Astrocyte of the hippocampus (primary cell): ENCODE data around the gene RPTOR.

Experiments
- DNase-seq: peaks from one replicate; pipeline ENCODE4 v3.0.0; 2011; ENCODE audit warnings: low read depth, low spot score

Gene RPTOR

DNA sequence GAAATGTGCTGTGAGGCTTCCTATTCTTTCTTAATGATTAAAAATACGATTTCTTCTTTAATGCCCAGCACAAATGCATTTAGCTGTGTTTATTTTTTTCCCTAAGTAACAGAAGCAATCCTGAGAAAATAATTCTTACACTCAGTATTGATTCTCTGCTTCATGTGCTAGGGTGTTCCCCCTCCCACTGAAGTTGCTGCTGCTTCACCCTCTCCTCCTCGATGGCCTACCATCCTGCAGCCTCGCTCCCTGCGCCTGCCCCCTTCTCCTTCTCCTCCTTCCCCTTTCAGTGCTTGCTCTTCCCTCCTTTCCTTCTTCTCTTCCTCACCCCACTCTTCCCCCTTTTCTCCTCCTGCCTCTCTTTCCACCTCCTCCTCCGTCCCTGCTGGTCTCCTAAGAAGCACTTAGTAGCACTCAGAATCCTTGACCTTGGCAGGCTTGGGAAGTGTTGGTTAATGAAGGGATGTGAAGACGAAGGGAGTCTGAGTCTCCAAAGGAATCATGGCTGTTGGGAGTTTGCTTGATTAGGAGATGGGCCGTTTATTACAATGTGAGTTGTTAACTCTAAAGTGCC is 119.7 kb downstream of the RPTOR start:
- DNase-seq: no peak

GRCh38 chr17:80665792-80666191 is 121.2 kb downstream of the RPTOR start:
- DNase-seq: no peak

DNA sequence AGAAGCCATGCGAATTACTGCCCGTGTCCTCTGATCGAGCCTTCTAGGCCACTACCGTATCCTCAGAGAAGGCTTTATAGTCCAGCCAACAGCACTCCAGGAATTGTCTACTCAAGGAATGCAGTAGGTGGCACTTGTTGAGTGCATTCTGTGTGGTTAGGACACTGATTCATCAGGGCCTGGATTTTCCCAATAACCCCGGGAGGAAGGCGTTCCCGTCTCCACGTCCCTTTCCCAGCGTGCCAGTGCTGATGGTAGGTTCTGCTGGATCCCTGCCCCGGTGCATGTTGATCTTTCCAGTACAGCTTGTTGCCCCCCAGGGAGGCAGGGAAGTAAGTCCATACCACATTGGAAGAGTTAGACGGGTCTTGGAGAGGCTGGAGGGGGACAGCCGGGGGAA is 122.2 kb downstream of the RPTOR start:
- DNase-seq: no peak

DNA sequence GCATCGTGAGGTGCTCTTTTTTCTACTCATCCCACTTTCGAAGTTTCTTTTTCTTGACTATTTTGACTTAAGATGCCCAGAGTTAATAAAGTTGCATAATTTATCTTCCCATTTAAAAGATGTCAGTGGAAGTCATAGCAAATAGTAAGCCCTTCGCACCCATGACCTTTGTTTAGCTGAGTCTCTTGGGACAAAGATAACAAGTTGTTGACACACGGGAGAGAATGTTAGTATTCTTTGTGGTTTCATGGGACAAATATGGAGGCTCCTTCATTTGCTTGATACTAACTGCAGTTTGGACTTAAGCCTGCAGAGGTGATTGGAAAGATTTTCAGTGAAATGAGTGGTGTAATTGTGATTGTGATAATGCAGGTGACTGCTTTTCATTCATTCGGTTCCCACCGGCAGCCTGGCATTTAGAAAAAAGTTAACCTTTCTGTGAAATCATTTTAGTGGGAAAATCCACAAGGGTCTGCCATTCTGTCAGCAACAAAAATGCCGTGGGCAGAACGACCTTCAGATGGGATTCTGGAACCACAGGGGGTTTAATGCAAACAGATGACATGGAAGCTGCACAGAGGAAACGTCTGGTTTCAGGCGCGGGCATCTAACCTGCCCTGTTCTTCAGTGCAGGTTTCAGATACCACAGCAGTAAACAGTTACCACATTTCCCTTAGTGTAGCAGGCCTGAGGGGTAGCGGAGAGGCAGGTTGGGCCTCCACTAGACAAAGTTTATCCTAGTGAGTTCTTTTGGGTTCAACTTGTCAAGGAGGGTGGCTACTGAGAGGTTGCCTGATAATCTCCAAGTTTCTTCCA is 123.0 kb downstream of the RPTOR start:
- no peak for DNase-seq

DNA sequence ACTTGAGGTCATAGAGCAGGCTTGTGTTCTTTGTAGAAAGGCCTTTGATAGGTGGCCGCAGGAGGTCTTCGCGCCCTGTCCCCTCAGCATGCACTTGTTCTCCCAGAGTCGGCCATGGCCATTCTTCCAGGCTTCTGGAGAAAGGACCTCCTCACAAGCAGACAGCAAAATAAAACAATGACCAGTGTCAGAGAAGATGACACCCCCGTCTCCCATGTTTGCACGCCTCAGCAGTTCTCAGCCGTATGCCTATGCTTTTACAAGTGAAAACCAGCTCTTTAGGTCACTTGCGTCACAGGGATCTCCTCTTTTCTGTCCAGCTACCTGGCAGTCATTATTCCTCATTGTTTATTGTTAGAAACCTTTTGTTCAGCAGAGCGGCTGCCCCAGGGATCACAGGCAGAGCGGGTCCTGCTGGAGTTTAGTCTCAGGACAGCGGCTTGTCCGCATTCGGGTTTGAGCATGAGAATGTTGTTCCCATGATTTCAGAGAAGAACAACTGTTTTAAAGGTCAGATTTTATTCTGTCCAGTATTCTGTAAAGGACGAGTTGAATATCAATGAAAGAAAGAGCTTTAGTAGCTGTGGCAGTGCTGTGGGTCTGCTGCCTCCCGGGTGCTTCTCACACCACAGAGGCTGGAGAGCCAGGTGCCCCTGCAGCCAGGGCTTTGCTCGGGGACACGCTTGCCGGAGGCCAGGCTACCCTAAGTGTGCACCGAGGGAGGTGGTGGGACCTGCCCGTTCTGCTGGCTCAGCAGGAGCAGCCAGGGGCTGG is 123.9 kb downstream of the RPTOR start:
- DNase-seq: no peak

GRCh38 chr17:80671039-80671824 is 126.6 kb downstream of the RPTOR start:
- no peak for DNase-seq

DNA sequence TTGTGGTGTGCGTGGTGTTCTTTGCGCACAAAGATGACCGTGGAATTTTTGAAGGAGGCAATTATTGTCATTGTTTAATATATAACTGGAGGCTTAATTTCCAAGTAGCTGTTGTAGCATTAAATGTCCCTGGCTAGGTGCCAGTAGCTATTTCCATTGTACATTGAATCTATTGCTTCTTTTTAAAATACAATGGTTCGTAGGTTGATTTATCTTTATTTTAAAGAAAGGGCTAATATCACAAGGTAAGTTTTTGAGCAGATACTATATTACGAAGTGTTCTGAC is 127.1 kb downstream of the RPTOR start:
- no peak for DNase-seq

DNA sequence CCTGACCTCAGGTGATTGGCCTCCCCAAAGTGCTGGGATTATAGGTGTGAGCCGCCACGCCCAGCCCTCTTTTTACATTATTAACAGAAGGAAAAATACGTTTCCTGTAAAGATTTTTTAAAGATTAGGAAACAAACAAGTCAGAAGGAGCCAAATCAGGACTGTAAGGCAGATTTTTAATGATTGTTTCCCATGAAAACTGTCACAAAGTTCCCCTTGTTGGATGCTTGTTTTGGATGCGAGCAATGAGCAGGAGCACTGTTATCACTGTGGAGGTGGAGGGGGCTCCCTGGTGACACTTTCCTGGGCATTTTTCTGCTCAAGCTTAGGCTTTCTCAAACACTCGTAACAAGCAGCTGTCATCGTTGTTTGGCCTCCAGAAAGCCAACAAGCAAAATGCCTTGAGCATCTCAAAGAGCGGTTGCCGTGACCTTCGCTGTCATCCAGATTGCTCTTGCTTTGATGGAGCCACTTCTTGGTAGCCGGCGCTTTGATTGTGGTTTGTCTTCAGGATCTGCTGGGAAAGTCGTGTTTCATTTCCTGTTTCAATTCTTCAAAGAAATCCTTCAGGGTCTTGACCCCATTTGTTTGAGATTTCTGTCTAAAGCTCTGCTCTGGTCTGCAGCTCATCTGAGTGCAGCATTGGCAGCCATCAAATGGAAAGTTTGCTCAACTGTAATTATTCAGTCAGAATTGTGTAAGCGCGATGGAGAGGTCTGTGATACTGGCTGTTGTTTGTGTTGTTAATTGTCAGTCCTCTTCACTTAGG is 128.7 kb downstream of the RPTOR start:
- DNase-seq: peak; percentile 23

GRCh38 chr17:80675438-80676095 is 130.9 kb downstream of the RPTOR start:
- no peak for DNase-seq

DNA sequence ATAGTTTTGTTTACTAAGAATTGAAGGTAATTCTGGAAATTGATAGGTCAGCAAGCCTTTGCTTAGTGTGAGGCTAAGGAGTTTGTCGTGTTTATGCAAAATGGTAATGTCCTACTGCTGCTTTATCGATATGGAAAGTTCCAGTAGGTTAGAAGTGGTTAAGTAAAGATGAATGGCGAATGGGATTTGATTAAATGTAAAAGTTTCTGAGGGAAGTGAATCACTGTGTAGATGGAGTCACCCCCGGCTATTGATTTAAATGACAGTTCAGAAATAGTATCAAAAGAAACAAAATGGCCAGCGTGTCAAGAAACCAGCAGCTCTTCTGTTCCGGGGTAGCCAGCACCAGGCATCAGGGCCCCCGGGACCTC is 131.4 kb downstream of the RPTOR start:
- DNase-seq: no peak

- DNase-seq: no peak
Measured at GRCh38 chr17:80676564-80676963, 131.9 kb downstream of the RPTOR start.

- no peak for DNase-seq
Measured at GRCh38 chr17:80677214-80677756, 132.6 kb downstream of the RPTOR start.

GRCh38 chr17:80679816-80680215 is 135.2 kb downstream of the RPTOR start:
- DNase-seq: no peak

GRCh38 chr17:80681215-80681614 is 136.6 kb downstream of the RPTOR start:
- no peak for DNase-seq

GRCh38 chr17:80682372-80682771 is 137.7 kb downstream of the RPTOR start:
- DNase-seq: no peak

GRCh38 chr17:80683625-80684104 is 139.0 kb downstream of the RPTOR start:
- no peak for DNase-seq

DNA sequence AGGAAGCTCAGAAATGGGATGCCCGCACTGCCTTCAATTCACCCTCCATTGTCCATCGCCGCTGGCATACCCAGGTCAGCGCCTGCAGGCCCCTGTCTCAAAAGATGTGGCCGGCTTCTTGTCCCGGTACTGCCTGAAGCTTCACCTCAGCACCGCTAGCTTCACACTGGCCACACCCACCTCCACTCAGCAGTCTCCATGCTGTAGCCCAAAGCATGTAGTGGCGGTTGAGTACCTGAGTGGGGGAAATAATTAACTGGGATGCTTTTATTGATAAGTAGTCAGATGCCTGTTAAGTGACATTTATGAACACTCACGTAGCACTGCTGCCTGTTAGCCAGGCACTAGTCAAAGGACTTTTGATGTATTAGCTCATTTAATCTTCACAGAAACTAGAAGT is 143.2 kb downstream of the RPTOR start:
- no peak for DNase-seq

DNA sequence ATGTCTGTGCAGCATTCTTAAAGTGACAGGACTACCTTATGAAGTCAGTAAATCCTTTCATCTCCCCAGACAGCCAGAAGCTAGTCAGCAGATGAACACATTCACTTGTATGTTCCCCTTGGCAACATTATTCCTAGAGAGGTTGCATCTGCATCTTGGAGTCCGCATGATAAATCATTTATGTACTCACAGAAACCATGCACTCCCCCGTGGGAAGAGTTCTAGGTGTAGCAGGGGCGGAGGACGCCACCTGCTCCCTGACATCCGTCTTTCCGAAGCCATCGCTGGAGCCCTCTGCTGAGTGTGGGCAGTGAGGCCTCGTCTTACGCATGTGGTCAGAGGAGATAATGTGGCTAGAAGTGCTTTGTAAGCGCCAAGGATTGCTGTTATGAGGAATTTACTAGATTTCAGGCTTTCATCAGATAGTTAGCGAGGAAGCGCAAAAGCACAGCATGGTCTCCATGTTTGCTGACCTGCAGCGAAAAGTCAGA is 144.5 kb downstream of the RPTOR start:
- DNase-seq: no peak

- no peak for DNase-seq
Measured at GRCh38 chr17:80691784-80692183, 147.1 kb downstream of the RPTOR start.

GRCh38 chr17:80692931-80693467 is 148.4 kb downstream of the RPTOR start:
- no peak for DNase-seq
